Mucosa of rectum (tissue), 2 donors: Measurements from ENCODE around the gene SLC45A1.

ENCODE experiments used
- H3K27ac ChIP-seq, 2 donors: one replicate each; pipeline ENCODE4 v1.7.0; 2013; ENCODE audit warnings: inconsistent platforms in 2 of 2, low read depth in 2 of 2, low read length in 2 of 2
- H3K27me3 ChIP-seq, 2 donors: one replicate each; pipeline ENCODE4 v1.7.0; 2013; ENCODE audit warnings: low read length in 2 of 2; ENCODE audit not compliant: control insufficient read depth in 2 of 2, insufficient read depth in 2 of 2
- H3K36me3 ChIP-seq, 2 donors: one replicate each; pipeline ENCODE4 v1.7.0; 2013; ENCODE audit warnings: low read length in 2 of 2; ENCODE audit not compliant: control insufficient read depth in 2 of 2, insufficient read depth in 2 of 2
- H3K4me1 ChIP-seq, 2 donors: one replicate each; pipeline ENCODE4 v1.7.0; 2013; ENCODE audit warnings: low read length in 2 of 2, mild to moderate bottlenecking in 1 of 2; ENCODE audit not compliant: control insufficient read depth in 2 of 2, insufficient read depth in 2 of 2
- H3K4me3 ChIP-seq, 2 donors: one replicate each; pipeline ENCODE4 v1.7.0; 2013; ENCODE audit warnings: low read length in 2 of 2
- H3K9ac ChIP-seq, 2 donors: one replicate each; pipeline ENCODE4 v1.7.0; 2013; ENCODE audit warnings: low read length in 2 of 2, low read depth in 1 of 2, mild to moderate bottlenecking in 1 of 2
- H3K9me3 ChIP-seq, 2 donors: one replicate each; pipeline ENCODE4 v1.7.0; 2013; ENCODE audit warnings: low read length in 2 of 2; ENCODE audit not compliant: control insufficient read depth in 2 of 2
- donor health status: healthy.
- donor health status: Normal muscosa, but diverticular disease.

Gene SLC45A1

GRCh38 chr1:8352471-8352845, 34.5 kb downstream of the SLC45A1 start:
- peaks cover 39 to 41% of the 10 kb centered on the region in 2 donors for H3K36me3 ChIP-seq
- no peaks in the 10 kb centered on the region for H3K9me3 ChIP-seq
- H3K4me3 ChIP-seq: no peak overlapping the region
- no peaks in the 10 kb centered on the region for H3K27me3 ChIP-seq
- no peak overlapping the region for H3K9ac ChIP-seq
- H3K27ac ChIP-seq: no peak overlapping the region
- no peaks in the 10 kb centered on the region for H3K4me1 ChIP-seq

GRCh38 chr1:8352886-8353785, 35.2 kb downstream of the SLC45A1 start:
- Histone ChIP-seq H3K9ac (no peak overlapping the region), H3K4me1 (no peaks in the 10 kb centered on the region), H3K27me3 (no peaks in the 10 kb centered on the region), H3K4me3 (no peak overlapping the region), H3K9me3 (no peaks in the 10 kb centered on the region), H3K27ac (peak overlapping the region in 1 of 2 donors; percentile 27), H3K36me3 (peaks cover 46 to 48% of the 10 kb centered on the region in 2 donors)

GRCh38 chr1:8354038-8354437, 36.1 kb downstream of the SLC45A1 start:
- no peak overlapping the region for H3K9ac ChIP-seq
- H3K4me1 ChIP-seq: no peaks in the 10 kb centered on the region
- no peaks in the 10 kb centered on the region for H3K9me3 ChIP-seq
- no peak overlapping the region for H3K27ac ChIP-seq
- H3K36me3 ChIP-seq: peaks cover 54 to 55% of the 10 kb centered on the region in 2 donors
- H3K4me3 ChIP-seq: no peak overlapping the region
- H3K27me3 ChIP-seq: no peaks in the 10 kb centered on the region

GRCh38 chr1:8355439-8356255, 37.7 kb downstream of the SLC45A1 start:
- Histone ChIP-seq H3K4me3 (no peak overlapping the region), H3K27ac (no peak overlapping the region)

GRCh38 chr1:8356256-8357209, 38.6 kb downstream of the SLC45A1 start:
- H3K9me3 ChIP-seq: no peaks in the 10 kb centered on the region
- H3K4me1 ChIP-seq: no peaks in the 10 kb centered on the region
- H3K27me3 ChIP-seq: no peaks in the 10 kb centered on the region
- no peak overlapping the region for H3K4me3 ChIP-seq
- H3K36me3 ChIP-seq: peaks cover 70 to 73% of the 10 kb centered on the region in 2 donors
- no peak overlapping the region for H3K27ac ChIP-seq
- H3K9ac ChIP-seq: no peak overlapping the region

More at GRCh38 chr1:8355439-8356255, 37.7 kb downstream of the SLC45A1 start:
- Histone ChIP-seq H3K27me3 (no peaks in the 10 kb centered on the region), H3K36me3 (peaks cover 63 to 64% of the 10 kb centered on the region in 2 donors), H3K9ac (no peak overlapping the region), H3K9me3 (no peaks in the 10 kb centered on the region), H3K4me1 (no peaks in the 10 kb centered on the region)

- H3K36me3 ChIP-seq: peaks cover 79 to 83% of the 10 kb centered on the region in 2 donors
- H3K4me1 ChIP-seq: no peaks in the 10 kb centered on the region
- H3K27me3 ChIP-seq: no peaks in the 10 kb centered on the region
- no peak overlapping the region for H3K9ac ChIP-seq
- no peak overlapping the region for H3K4me3 ChIP-seq
- no peak overlapping the region for H3K27ac ChIP-seq
- no peaks in the 10 kb centered on the region for H3K9me3 ChIP-seq
Measured at GRCh38 chr1:8357329-8358101, 39.6 kb downstream of the SLC45A1 start.

- Histone ChIP-seq H3K9me3 (no peaks in the 10 kb centered on the region), H3K9ac (no peak overlapping the region), H3K27me3 (no peaks in the 10 kb centered on the region), H3K4me1 (no peaks in the 10 kb centered on the region), H3K4me3 (no peak overlapping the region), H3K36me3 (peaks cover 81 to 85% of the 10 kb centered on the region in 2 donors), H3K27ac (no peak overlapping the region)
Measured at GRCh38 chr1:8358241-8358896, 40.5 kb downstream of the SLC45A1 start.

- H3K27ac ChIP-seq: no peak overlapping the region
- H3K36me3 ChIP-seq: peaks cover 77 to 85% of the 10 kb centered on the region in 2 donors
- H3K9me3 ChIP-seq: no peaks in the 10 kb centered on the region
- no peak overlapping the region for H3K4me3 ChIP-seq
- H3K4me1 ChIP-seq: peaks cover 0 to 1% of the 10 kb centered on the region in 2 donors
- no peaks in the 10 kb centered on the region for H3K27me3 ChIP-seq
- no peak overlapping the region for H3K9ac ChIP-seq
Measured at GRCh38 chr1:8358897-8359616, 41.1 kb downstream of the SLC45A1 start.
